ENCODE results near the gene DNAH3. TPM values are rescaled to one million over a fixed set of nuclear protein-coding genes. Genes with fewer than 3 reads are reported as not detected.

The DNAH3 gene
- total and polyA plus RNA-seq, 2 of the 8 experiments (the other 6 are each of a cell fraction or from before 2014, with no cell fraction given) = 0.57 to 0.71 TPM

- Histone ChIP-seq H2AK5ac (ENCODE audit: low read depth, low read length) (no peak overlapping the region), H2BK15ac (ENCODE audit: low read length) (no peak overlapping the region), H2BK120ac (replicated peaks; ENCODE audit: low read depth, low read length) (no peak overlapping the region), H3K36me3 (ENCODE audit: control insufficient read depth in 2 of 4, insufficient read depth in 4 of 4, low read length in 3 of 4) (no peaks in the 10 kb centered on the region), H3K4ac (replicated peaks; ENCODE audit: insufficient read length, low read depth, low read length) (no peak overlapping the region), H3K23me2 (ENCODE audit: low read depth, low read length) (no peaks in the 10 kb centered on the region), H3K4me3 (ENCODE audit: extremely low read depth in 1 of 4, insufficient read depth in 2 of 4, low read depth in 3 of 4, low read length in 4 of 4) (no peak overlapping the region), H4K91ac (replicated peaks; ENCODE audit: insufficient read length, low read length) (no peak overlapping the region), H3K56ac (replicated peaks; ENCODE audit: insufficient read length, low read depth, low read length) (no peak overlapping the region), H3K27me3 (replicated peaks in 1 of 4; ENCODE audit: control insufficient read depth in 3 of 4, extremely low read depth in 1 of 4, insufficient read depth in 3 of 4, low read length in 3 of 4) (no peaks in the 10 kb centered on the region), H3K79me2 (ENCODE audit: control insufficient read depth in 1 of 2, insufficient read depth in 2 of 2, low read length in 2 of 2) (no peaks in the 10 kb centered on the region), H3K18ac (ENCODE audit: extremely low read depth, low read length) (no peak overlapping the region), H4K8ac (ENCODE audit: extremely low read depth, insufficient read depth, low read length) (no peak overlapping the region), H3K27ac (ENCODE audit: low read depth, low read length) (no peak overlapping the region), H3K14ac (ENCODE audit: insufficient read length) (no peak overlapping the region), H2BK5ac (ENCODE audit: low read depth, low read length) (no peak overlapping the region), H3K79me1 (ENCODE audit: low read depth, low read length) (no peaks in the 10 kb centered on the region), H4K5ac (ENCODE audit: insufficient read length, low read depth, low read length) (no peak overlapping the region), H3K9ac (replicated peaks in 1 of 4; ENCODE audit: extremely low read depth in 1 of 4, low read depth in 3 of 4, low read length in 3 of 4) (no peak overlapping the region), H2BK12ac (ENCODE audit: low read depth, low read length) (no peak overlapping the region), H2BK20ac (ENCODE audit: low read length) (no peak overlapping the region), H3K23ac (ENCODE audit: insufficient read length) (no peak overlapping the region), H4K20me1 (replicated peaks in 1 of 2; ENCODE audit: control insufficient read depth in 1 of 2, insufficient read depth in 2 of 2, low read length in 2 of 2) (no peaks in the 10 kb centered on the region), H3K4me1 (replicated peaks in 1 of 4; ENCODE audit: control insufficient read depth in 3 of 4, insufficient read depth in 4 of 4, low read length in 3 of 4) (no peaks in the 10 kb centered on the region), H3K9me3 (ENCODE audit: insufficient read depth in 2 of 2, low read depth in 1 of 2, low read length in 1 of 2) (no peaks in the 10 kb centered on the region), H3K4me2 (ENCODE audit: insufficient read depth in 1 of 2, low read depth in 2 of 2, low read length in 2 of 2) (no peak overlapping the region), H2AFZ (ENCODE audit: low read length) (no peak overlapping the region)
- DNase-seq (ENCODE audit: low read depth in 1 of 2, low spot score in 2 of 2) (no peak), FAIRE-seq (no peak)
- 85% methylated on average over 1 of the region's 1 CpG; no CpG with 5 or more reads in 1 of the 2 experiments for whole genome bisulfite sequencing, 2 experiments (ENCODE audit: extremely low coverage in 1 of 2, insufficient coverage in 1 of 2, insufficient read length in 1 of 2, insufficient replicate concordance in 2 of 2, low coverage in 1 of 2, low lambda C conversion rate in 2 of 2, missing lambda C conversion rate in 1 of 2)
- POLR2A ChIA-PET (ENCODE audit: partially characterized antibody) = no interaction called here
- no peak for TF ChIP-seq SP4 (IDR thresholded peaks at IDR 0.05; ENCODE audit: low read length)
- no peak for TF ChIP-seq CHD2 (IDR thresholded peaks at IDR 0.05; ENCODE audit: low read length)
- TF ChIP-seq TBP (IDR thresholded peaks at IDR 0.05; ENCODE audit: low read depth, low read length) = no peak
- TF ChIP-seq JUN (IDR thresholded peaks at IDR 0.05; ENCODE audit: low read depth, low read length) = no peak
- no peak for TF ChIP-seq RFX5 (IDR thresholded peaks at IDR 0.05; ENCODE audit: borderline replicate concordance, low read depth, low read length)
- TF ChIP-seq NANOG (IDR thresholded peaks at IDR 0.05; ENCODE audit: insufficient read depth, low read depth, low read length, poor library complexity, severe bottlenecking) = no peak
- TF ChIP-seq PHF8 (conservative IDR thresholded peaks at IDR 0.05; ENCODE audit: low read depth, low read length) = no peak
- TF ChIP-seq EP300 (IDR thresholded peaks at IDR 0.05; ENCODE audit: borderline replicate concordance in 1 of 2, low read depth in 2 of 2, low read length in 2 of 2) = no peak
- no peak for TF ChIP-seq EGR1 (IDR thresholded peaks at IDR 0.05; ENCODE audit: borderline replicate concordance, low read depth, low read length)
- TF ChIP-seq YY1 (IDR thresholded peaks at IDR 0.05; ENCODE audit: low read depth, low read length) = no peak
- TF ChIP-seq SIRT6 (IDR thresholded peaks at IDR 0.05; ENCODE audit: low read length) = no peak
- CTCF ChIA-PET (ENCODE audit: partially characterized antibody) = interaction anchor here (0.9 kb wide), 1 partner anchor 83 kb away, joined by 3 read pairs; no protein-coding TSS in a partner anchor
Measured at GRCh38 chr16:21021316-21021715, 129.3 kb downstream of the DNAH3 start.

All from H1 (cell line).